ENCODE data around the gene EGFLAM.

Gene EGFLAM

GRCh38 chr5:38452201-38452600 is 193.8 kb downstream of the EGFLAM start:
- no peak for DNase-seq

- DNase-seq, result peak; percentile 48
Measured at GRCh38 chr5:38453506-38453905, 195.1 kb downstream of the EGFLAM start.

- no peak for DNase-seq
Measured at GRCh38 chr5:38453921-38454320, 195.6 kb downstream of the EGFLAM start.

GRCh38 chr5:38455796-38456330 is 197.5 kb downstream of the EGFLAM start:
- DNase-seq, result no peak

GRCh38 chr5:38456657-38457399 is 198.5 kb downstream of the EGFLAM start:
- DNase-seq, result no peak

GRCh38 chr5:38458174-38458573 is 199.8 kb downstream of the EGFLAM start:
- DNase-seq, result no peak

- no peak for DNase-seq
Measured at GRCh38 chr5:38462976-38463633, 204.7 kb downstream of the EGFLAM start.

- DNase-seq, result no peak
Measured at GRCh38 chr5:38463634-38464521, 205.5 kb downstream of the EGFLAM start.

- DNase-seq, result no peak
Measured at GRCh38 chr5:38465061-38465460, 206.7 kb downstream of the EGFLAM start.

- no peak for DNase-seq
Measured at GRCh38 chr5:38465702-38466423, 207.5 kb downstream of the EGFLAM start.

- no peak for DNase-seq
Measured at GRCh38 chr5:38466424-38467189, 208.2 kb downstream of the EGFLAM start.

GRCh38 chr5:38467353-38468040 is 209.1 kb downstream of the EGFLAM start:
- DNase-seq, result no peak

GRCh38 chr5:38468202-38468673 is 209.9 kb downstream of the EGFLAM start:
- no peak for DNase-seq

- DNase-seq, result no peak
Measured at GRCh38 chr5:38468978-38469706, 210.8 kb downstream of the EGFLAM start.

- DNase-seq, result no peak
Measured at GRCh38 chr5:38469707-38470267, 211.4 kb downstream of the EGFLAM start.

- DNase-seq, result no peak
Measured at GRCh38 chr5:38471709-38472108, 213.3 kb downstream of the EGFLAM start.

GRCh38 chr5:38472541-38472940 is 214.2 kb downstream of the EGFLAM start:
- no peak for DNase-seq

GRCh38 chr5:38473008-38473407 is 214.6 kb downstream of the EGFLAM start:
- no peak for DNase-seq

- no peak for DNase-seq
Measured at GRCh38 chr5:38478166-38478565, 219.8 kb downstream of the EGFLAM start.

- DNase-seq, result no peak
Measured at GRCh38 chr5:38478878-38479277, 220.5 kb downstream of the EGFLAM start.
